Measurements from ENCODE around the gene GUCY1A2.

GUCY1A2 gene

DNA sequence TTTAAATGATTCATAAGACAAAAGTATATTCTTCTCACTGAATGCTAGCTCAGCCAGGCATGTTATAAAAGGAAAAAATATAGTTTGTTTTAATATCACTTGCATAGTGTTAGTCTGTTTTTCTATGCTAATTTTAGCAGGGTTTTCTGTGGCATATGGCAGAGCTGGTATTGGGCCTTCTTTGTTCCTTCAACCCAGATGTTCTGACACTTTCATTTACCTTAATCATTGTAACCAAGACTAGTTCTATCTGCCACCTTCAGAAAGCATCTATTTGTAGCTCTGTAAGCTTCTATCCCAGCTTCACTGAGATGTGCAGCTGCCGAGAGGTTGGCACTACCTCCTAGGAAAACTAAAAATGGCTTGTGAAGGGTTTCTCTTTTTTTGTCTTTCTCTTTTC is 338.7 kb downstream of the GUCY1A2 start:
- no peak overlapping the region for H2AFZ ChIP-seq (ENCODE audit: low read depth, low read length)
- no peaks in the 10 kb centered on the region for H3K9me3 ChIP-seq (ENCODE audit: low read length)
- no peaks in the 10 kb centered on the region for H3K27me3 ChIP-seq (ENCODE audit: insufficient read depth, low read length)
- peaks cover 17% of the 10 kb centered on the region for H3K4me1 ChIP-seq (ENCODE audit: insufficient read depth, low read length)
- H3K4me3 ChIP-seq (ENCODE audit: low read length), result no peak overlapping the region
- H3K36me3 ChIP-seq (ENCODE audit: insufficient read depth, low read length), result no peaks in the 10 kb centered on the region

GRCh38 chr11:106679181-106679580 is 339.1 kb downstream of the GUCY1A2 start:
- no peak overlapping the region for H3K4me3 ChIP-seq (ENCODE audit: low read length)
- H3K27me3 ChIP-seq (ENCODE audit: insufficient read depth, low read length), result no peaks in the 10 kb centered on the region

GRCh38 chr11:106670069-106670468 is 348.2 kb downstream of the GUCY1A2 start:
- Histone ChIP-seq H3K4me3 (ENCODE audit: low read length) (no peak overlapping the region), H3K9me3 (ENCODE audit: low read length) (no peaks in the 10 kb centered on the region), H2AFZ (ENCODE audit: low read depth, low read length) (no peak overlapping the region), H3K36me3 (ENCODE audit: insufficient read depth, low read length) (no peaks in the 10 kb centered on the region), H3K27me3 (ENCODE audit: insufficient read depth, low read length) (no peaks in the 10 kb centered on the region), H3K4me1 (ENCODE audit: insufficient read depth, low read length) (peaks cover 2% of the 10 kb centered on the region)

More at GRCh38 chr11:106679181-106679580, 339.1 kb downstream of the GUCY1A2 start:
- H2AFZ ChIP-seq (ENCODE audit: low read depth, low read length), result no peak overlapping the region
- peaks cover 17% of the 10 kb centered on the region for H3K4me1 ChIP-seq (ENCODE audit: insufficient read depth, low read length)
- H3K36me3 ChIP-seq (ENCODE audit: insufficient read depth, low read length), result no peaks in the 10 kb centered on the region
- no peaks in the 10 kb centered on the region for H3K9me3 ChIP-seq (ENCODE audit: low read length)

DNA sequence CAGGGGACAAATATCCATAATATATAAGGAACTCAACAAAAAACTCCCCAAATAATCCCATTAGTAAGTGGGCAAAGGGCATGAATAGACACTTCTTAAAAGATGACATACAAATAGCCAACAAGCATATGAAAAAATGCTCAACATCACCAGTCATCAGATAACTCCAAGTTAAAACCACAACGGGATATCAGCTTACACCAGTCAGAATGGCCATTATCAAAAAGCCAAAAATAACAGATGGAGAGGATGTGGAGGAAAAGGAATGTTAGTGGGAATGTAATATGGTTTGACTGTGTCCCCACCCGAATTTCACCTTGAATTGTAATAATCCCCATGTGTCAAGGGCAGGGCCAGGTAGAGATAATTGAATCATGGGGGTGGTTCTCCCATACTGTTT is 350.1 kb downstream of the GUCY1A2 start:
- H2AFZ ChIP-seq (ENCODE audit: low read depth, low read length), result no peak overlapping the region
- H3K4me3 ChIP-seq (ENCODE audit: low read length), result no peak overlapping the region
- no peaks in the 10 kb centered on the region for H3K36me3 ChIP-seq (ENCODE audit: insufficient read depth, low read length)
- H3K4me1 ChIP-seq (ENCODE audit: insufficient read depth, low read length), result no peaks in the 10 kb centered on the region
- no peaks in the 10 kb centered on the region for H3K9me3 ChIP-seq (ENCODE audit: low read length)
- no peaks in the 10 kb centered on the region for H3K27me3 ChIP-seq (ENCODE audit: insufficient read depth, low read length)

GRCh38 chr11:106656646-106657045 is 361.6 kb downstream of the GUCY1A2 start:
- Histone ChIP-seq H2AFZ (ENCODE audit: low read depth, low read length) (no peak overlapping the region), H3K9me3 (ENCODE audit: low read length) (no peaks in the 10 kb centered on the region), H3K4me1 (ENCODE audit: insufficient read depth, low read length) (no peaks in the 10 kb centered on the region), H3K36me3 (ENCODE audit: insufficient read depth, low read length) (no peaks in the 10 kb centered on the region), H3K27me3 (ENCODE audit: insufficient read depth, low read length) (no peaks in the 10 kb centered on the region), H3K4me3 (ENCODE audit: low read length) (no peak overlapping the region)

DNA sequence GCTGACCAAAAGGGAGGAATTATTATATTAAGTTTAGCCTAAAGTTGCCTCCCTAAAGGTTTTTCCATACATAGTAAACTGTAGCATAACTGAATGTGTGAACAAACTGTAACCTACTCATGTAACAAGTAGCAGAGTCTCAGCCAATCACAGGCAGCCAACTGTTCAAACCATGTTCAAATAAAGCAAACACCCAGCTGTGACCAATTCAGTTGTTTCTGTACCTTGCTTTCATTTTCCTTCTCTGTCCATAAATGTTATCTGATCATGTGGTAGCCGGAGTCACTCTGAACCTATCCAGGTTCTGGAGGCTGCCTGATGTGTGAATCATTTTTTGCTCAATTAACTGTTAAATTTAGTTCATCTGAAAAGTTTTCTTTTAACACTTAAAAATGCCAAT is 373.5 kb downstream of the GUCY1A2 start:
- Histone ChIP-seq H3K4me3 (ENCODE audit: low read length) (no peak overlapping the region), H2AFZ (ENCODE audit: low read depth, low read length) (no peak overlapping the region), H3K36me3 (ENCODE audit: insufficient read depth, low read length) (no peaks in the 10 kb centered on the region), H3K4me1 (ENCODE audit: insufficient read depth, low read length) (no peaks in the 10 kb centered on the region), H3K9me3 (ENCODE audit: low read length) (no peaks in the 10 kb centered on the region), H3K27me3 (ENCODE audit: insufficient read depth, low read length) (no peaks in the 10 kb centered on the region)

- H3K36me3 ChIP-seq (ENCODE audit: insufficient read depth, low read length), result no peaks in the 10 kb centered on the region
- H3K4me3 ChIP-seq (ENCODE audit: low read length), result no peak overlapping the region
- H3K4me1 ChIP-seq (ENCODE audit: insufficient read depth, low read length), result no peaks in the 10 kb centered on the region
- no peaks in the 10 kb centered on the region for H3K27me3 ChIP-seq (ENCODE audit: insufficient read depth, low read length)
- H2AFZ ChIP-seq (ENCODE audit: low read depth, low read length), result no peak overlapping the region
- no peaks in the 10 kb centered on the region for H3K9me3 ChIP-seq (ENCODE audit: low read length)
These were observed 375.9 kb downstream of the GUCY1A2 start for GRCh38 chr11:106642331-106642730.

GRCh38 chr11:106632283-106632682 is 386.0 kb downstream of the GUCY1A2 start:
- Histone ChIP-seq H3K4me3 (ENCODE audit: low read length) (no peak overlapping the region), H2AFZ (ENCODE audit: low read depth, low read length) (no peak overlapping the region), H3K27me3 (ENCODE audit: insufficient read depth, low read length) (no peaks in the 10 kb centered on the region), H3K4me1 (ENCODE audit: insufficient read depth, low read length) (no peaks in the 10 kb centered on the region), H3K36me3 (ENCODE audit: insufficient read depth, low read length) (no peaks in the 10 kb centered on the region), H3K9me3 (ENCODE audit: low read length) (no peaks in the 10 kb centered on the region)

GRCh38 chr11:106627694-106628093 is 390.6 kb downstream of the GUCY1A2 start:
- Histone ChIP-seq H3K4me3 (ENCODE audit: low read length) (no peak overlapping the region), H2AFZ (ENCODE audit: low read depth, low read length) (no peak overlapping the region), H3K9me3 (ENCODE audit: low read length) (no peaks in the 10 kb centered on the region), H3K27me3 (ENCODE audit: insufficient read depth, low read length) (no peaks in the 10 kb centered on the region), H3K4me1 (ENCODE audit: insufficient read depth, low read length) (peaks cover 1% of the 10 kb centered on the region), H3K36me3 (ENCODE audit: insufficient read depth, low read length) (no peaks in the 10 kb centered on the region)

GRCh38 chr11:106625566-106625965 is 392.7 kb downstream of the GUCY1A2 start:
- Histone ChIP-seq H3K27me3 (ENCODE audit: insufficient read depth, low read length) (no peaks in the 10 kb centered on the region), H3K4me3 (ENCODE audit: low read length) (no peak overlapping the region), H3K36me3 (ENCODE audit: insufficient read depth, low read length) (no peaks in the 10 kb centered on the region), H3K9me3 (ENCODE audit: low read length) (no peaks in the 10 kb centered on the region), H2AFZ (ENCODE audit: low read depth, low read length) (no peak overlapping the region), H3K4me1 (ENCODE audit: insufficient read depth, low read length) (peaks cover 1% of the 10 kb centered on the region)

DNA sequence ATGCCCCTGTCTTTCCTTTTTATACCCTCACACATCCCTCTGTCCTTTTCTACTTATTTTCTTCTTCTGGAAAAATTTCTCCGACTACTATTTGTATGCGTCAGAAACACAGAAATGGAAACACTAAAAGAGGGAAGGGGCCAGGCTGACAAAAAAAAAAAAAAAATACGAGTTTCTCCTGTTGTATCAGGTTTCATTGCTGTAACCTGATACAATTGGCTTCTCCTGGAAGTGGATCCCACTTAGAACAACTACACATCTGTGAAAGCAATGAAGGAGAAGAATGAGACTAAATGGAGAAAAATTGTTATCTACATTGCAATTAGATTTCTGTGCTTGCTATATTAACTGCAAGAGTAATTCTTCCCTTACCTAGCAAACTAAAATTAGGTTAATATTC is 393.9 kb downstream of the GUCY1A2 start:
- no peaks in the 10 kb centered on the region for H3K9me3 ChIP-seq (ENCODE audit: low read length)
- H2AFZ ChIP-seq (ENCODE audit: low read depth, low read length), result no peak overlapping the region
- no peaks in the 10 kb centered on the region for H3K27me3 ChIP-seq (ENCODE audit: insufficient read depth, low read length)
- H3K4me1 ChIP-seq (ENCODE audit: insufficient read depth, low read length), result peaks cover 1% of the 10 kb centered on the region
- H3K36me3 ChIP-seq (ENCODE audit: insufficient read depth, low read length), result no peaks in the 10 kb centered on the region
- no peak overlapping the region for H3K4me3 ChIP-seq (ENCODE audit: low read length)
